Loucy (cell line): ENCODE measurements around the gene TOX2.

Experiments
- H2AFZ ChIP-seq: fragments of 200-600 bp; sonication (generic); 2 replicates; pipeline ENCODE4 v1.6.0; 2016; ENCODE audit warnings: antibody characterized with exemption, mild to moderate bottlenecking, low read length, moderate library complexity
- H3F3A ChIP-seq: fragments of 200-600 bp; 2 replicates; pipeline ENCODE4 v1.6.0; 2016; ENCODE audit warnings: antibody characterized with exemption, low read depth, mild to moderate bottlenecking
- H3K27me3 ChIP-seq: fragments of 200-600 bp; sonication (generic); 2 replicates; pipeline ENCODE4 v1.6.1; 2014; ENCODE audit warnings: low read length, mild to moderate bottlenecking; ENCODE audit not compliant: insufficient read depth, poor library complexity, severe bottlenecking
- H3K36me3 ChIP-seq: fragments of 200-600 bp; sonication (generic); 2 replicates; pipeline ENCODE4 v1.6.1; 2016; ENCODE audit warnings: low read length; ENCODE audit not compliant: insufficient read depth
- H3K4me1 ChIP-seq: fragments of 200-600 bp; sonication (generic); 2 replicates; pipeline ENCODE4 v1.5.1; 2014; ENCODE audit warnings: low read length, mild to moderate bottlenecking; ENCODE audit not compliant: insufficient read depth, poor library complexity, severe bottlenecking
- H3K4me2 ChIP-seq: fragments of 200-600 bp; sonication (generic); 2 replicates; pipeline ENCODE4 v1.6.0; 2014; ENCODE audit warnings: antibody characterized with exemption, low read length, low read depth, mild to moderate bottlenecking; ENCODE audit not compliant: poor library complexity, severe bottlenecking
- H3K4me3 ChIP-seq: fragments of 200-600 bp; sonication (generic); 2 replicates; pipeline ENCODE4 v1.5.1; 2014; ENCODE audit warnings: low read length, mild to moderate bottlenecking, mixed read lengths; ENCODE audit not compliant: poor library complexity, severe bottlenecking
- H3K79me2 ChIP-seq: fragments of 200-600 bp; sonication (generic); 2 replicates; pipeline ENCODE4 v1.6.1; 2014; ENCODE audit warnings: low read length; ENCODE audit not compliant: insufficient read depth
- H3K9ac ChIP-seq: fragments of 200-600 bp; sonication (generic); 2 replicates; pipeline ENCODE4 v1.6.0; 2014; ENCODE audit warnings: mild to moderate bottlenecking, low read depth, low read length, moderate library complexity; ENCODE audit not compliant: poor library complexity, severe bottlenecking
- H3K9me2 ChIP-seq: fragments of 200-600 bp; sonication (generic); replicated peaks from 2 replicates; pipeline ENCODE4 v1.6.1; 2016; ENCODE audit warnings: low read depth, low read length, mixed read lengths
- H3K9me3 ChIP-seq: fragments of 200-600 bp; sonication (generic); 2 replicates; pipeline ENCODE4 v1.6.1; 2014; ENCODE audit warnings: mild to moderate bottlenecking, antibody characterized with exemption, low read length, low read depth; ENCODE audit not compliant: insufficient read depth
- H4K20me1 ChIP-seq: fragments of 200-600 bp; sonication (generic); 2 replicates; pipeline ENCODE4 v1.6.0; 2014; ENCODE audit warnings: antibody characterized with exemption, low read length, mild to moderate bottlenecking; ENCODE audit not compliant: insufficient read depth, poor library complexity, severe bottlenecking
- CTCF ChIP-seq: fragments of 200-600 bp; sonication (generic); conservative IDR thresholded peaks from 2 replicates; pipeline ENCODE4 v1.5.1; 2014; ENCODE audit warnings: mild to moderate bottlenecking, antibody characterized with exemption, low read length
- EZH2phosphoT487 ChIP-seq: fragments of 200-600 bp; IDR thresholded peaks from 2 replicates; pipeline ENCODE4 v1.6.1; 2018; ENCODE audit warnings: antibody characterized with exemption, mild to moderate bottlenecking, moderate library complexity, borderline replicate concordance

TOX2 gene

DNA sequence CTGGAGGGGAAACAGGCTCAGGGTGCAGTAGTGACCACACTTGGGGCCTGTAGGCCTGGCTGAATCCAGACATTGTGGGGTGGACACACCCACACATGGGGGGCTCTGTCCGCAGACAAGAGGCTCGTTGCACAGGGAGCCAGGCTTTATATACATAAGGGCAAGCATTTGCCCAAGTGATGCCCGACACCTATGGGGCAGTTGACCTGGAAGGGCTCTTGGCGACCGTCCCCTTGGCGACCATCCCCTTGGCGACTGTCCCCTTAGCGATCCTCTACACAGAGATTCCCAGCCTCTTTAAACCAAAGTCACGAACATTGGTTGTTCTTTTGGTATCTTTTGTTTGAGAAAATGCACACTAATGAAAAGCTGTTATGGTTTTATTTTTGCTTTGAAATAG is 2.7 kb downstream of the TOX2 start:
- Histone ChIP-seq H3K4me2 (no peak overlapping the region), H3K27me3 (no peaks in the 10 kb centered on the region), H3K79me2 (no peaks in the 10 kb centered on the region)

DNA sequence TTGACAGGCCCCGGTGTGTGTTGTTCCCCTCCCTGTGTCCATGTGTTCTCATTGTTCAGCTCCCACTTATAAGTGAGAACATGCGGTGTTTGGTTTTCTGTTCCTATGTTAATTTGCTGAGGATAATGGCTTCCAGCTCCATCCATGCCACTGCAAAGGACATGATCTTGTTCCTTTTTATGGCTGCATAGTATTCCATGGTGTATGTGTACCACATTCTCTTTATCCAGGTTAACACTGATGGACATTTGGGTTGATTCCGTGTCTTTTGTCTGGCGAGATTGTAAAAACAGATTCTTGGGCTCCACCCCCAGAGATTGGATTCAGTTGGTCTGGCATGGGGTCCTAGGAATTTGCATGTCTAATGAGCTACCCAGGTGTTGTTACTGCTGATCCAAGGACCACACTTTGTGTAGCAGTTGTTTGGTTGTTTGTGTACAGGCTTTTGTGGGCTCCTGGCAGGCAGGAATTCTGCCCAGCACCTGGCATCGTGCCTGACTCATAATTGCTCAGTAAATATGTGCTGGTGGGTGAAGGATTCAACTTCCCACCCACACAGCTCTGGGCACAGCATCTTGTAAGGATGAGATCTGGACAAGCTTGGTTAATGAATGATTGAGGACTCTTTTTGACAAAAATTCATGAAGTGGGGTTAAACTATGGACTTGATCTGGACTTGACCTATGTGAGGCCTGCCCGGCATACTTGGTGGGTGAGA is 5.2 kb downstream of the TOX2 start:
- H3K9me2 ChIP-seq: no peaks in the 10 kb centered on the region
- no peak overlapping the region for H3K4me2 ChIP-seq

More for the DNA sequence above, 2.7 kb downstream of the TOX2 start:
- no peaks in the 10 kb centered on the region for H3K9me2 ChIP-seq
- TF ChIP-seq EZH2phosphoT487 (no peak), CTCF (no peak)
- H3K9me3 ChIP-seq: peaks cover 2% of the 10 kb centered on the region; the same call in 1 of the 2 replicates
- H3K4me1 ChIP-seq: peaks cover 5% of the 10 kb centered on the region
- no peaks in the 10 kb centered on the region for H4K20me1 ChIP-seq
- no peak overlapping the region for H3K4me3 ChIP-seq
- no peaks in the 10 kb centered on the region for H3K36me3 ChIP-seq
- no peak overlapping the region for H2AFZ ChIP-seq
- no peaks in the 10 kb centered on the region for H3F3A ChIP-seq
- H3K9ac ChIP-seq: no peak overlapping the region

GRCh38 chr20:43920797-43921196 is 6.1 kb downstream of the TOX2 start:
- Histone ChIP-seq H3K4me1 (peaks cover 27% of the 10 kb centered on the region), H3K9me3 (no peaks in the 10 kb centered on the region), H4K20me1 (no peaks in the 10 kb centered on the region), H3K36me3 (no peaks in the 10 kb centered on the region), H3K79me2 (no peaks in the 10 kb centered on the region), H3K27me3 (no peaks in the 10 kb centered on the region), H3F3A (no peaks in the 10 kb centered on the region), H3K9ac (no peak overlapping the region), H3K9me2 (no peaks in the 10 kb centered on the region), H3K4me3 (no peak overlapping the region), H2AFZ (no peak overlapping the region), H3K4me2 (no peak overlapping the region)
- TF ChIP-seq CTCF (no peak), EZH2phosphoT487 (no peak)

More for the DNA sequence above, 5.2 kb downstream of the TOX2 start:
- peaks cover 18% of the 10 kb centered on the region for H3K4me1 ChIP-seq
- no peaks in the 10 kb centered on the region for H3K36me3 ChIP-seq
- no peaks in the 10 kb centered on the region for H3K9me3 ChIP-seq
- H3K27me3 ChIP-seq: no peaks in the 10 kb centered on the region
- no peak overlapping the region for H3K9ac ChIP-seq
- TF ChIP-seq CTCF: no peak
- no peak overlapping the region for H2AFZ ChIP-seq
- no peaks in the 10 kb centered on the region for H3F3A ChIP-seq
- no peaks in the 10 kb centered on the region for H3K79me2 ChIP-seq
- no peaks in the 10 kb centered on the region for H4K20me1 ChIP-seq
- no peak overlapping the region for H3K4me3 ChIP-seq
